GM18858 (cell line): ENCODE data around the gene TBC1D23.
"Not testable (repeated sequence)": the region's sequence is repeated elsewhere in the genome, so short reads cannot be mapped to it uniquely, and the experiment has no call there.

Experiments
- ATAC-seq: cut with Tn5 transposase; IDR thresholded peaks from one replicate; pipeline ENCODE4 v1.9.1; 2021; ENCODE audit not compliant: unreplicated experiment

The TBC1D23 gene

GRCh38 chr3:100340527-100340926, 79.7 kb downstream of the TBC1D23 start:
- ATAC-seq, result no peak

- ATAC-seq, result no peak
These were observed 87.9 kb downstream of the TBC1D23 start for GRCh38 chr3:100348727-100349126.

DNA sequence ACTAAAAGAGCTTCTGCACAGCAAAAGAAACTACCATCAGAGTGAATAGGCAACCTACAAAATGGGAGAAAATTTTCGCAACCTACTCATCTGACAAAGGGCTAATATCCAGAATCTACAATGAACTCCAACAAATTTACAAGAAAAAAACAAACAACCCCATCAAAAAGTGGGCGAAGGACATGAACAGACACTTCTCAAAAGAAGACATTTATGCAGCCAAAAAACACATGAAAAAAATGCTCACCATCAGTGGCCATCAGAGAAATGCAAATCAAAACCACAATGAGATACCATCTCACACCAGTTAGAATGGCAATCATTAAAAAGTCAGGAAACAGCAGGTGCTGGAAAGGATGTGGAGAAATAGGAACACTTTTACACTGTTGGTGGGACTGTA, 91.0 kb downstream of the TBC1D23 start:
- ATAC-seq, result not testable (repeated sequence)

GRCh38 chr3:100352296-100353231, 91.8 kb downstream of the TBC1D23 start:
- ATAC-seq, result no peak

DNA sequence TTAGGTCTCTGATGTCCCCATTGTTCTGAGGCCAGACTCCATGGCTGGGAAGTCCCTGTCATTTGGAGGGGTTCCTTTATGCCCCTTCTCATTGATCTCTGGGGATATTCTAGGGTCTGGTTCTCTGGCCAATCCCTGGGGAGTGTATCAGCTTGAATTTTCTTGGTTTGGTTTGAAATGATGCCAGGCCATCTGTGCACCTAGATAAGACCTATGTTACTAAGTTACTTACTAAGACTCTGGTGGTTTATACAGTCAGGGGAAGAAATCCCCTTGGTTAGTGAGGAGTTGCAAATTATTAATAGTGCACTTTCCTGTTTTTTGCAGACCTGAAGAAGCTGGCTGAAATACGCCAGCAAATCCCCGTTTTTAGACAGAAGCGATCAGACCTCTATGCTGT, 94.1 kb downstream of the TBC1D23 start:
- no peak for ATAC-seq

GRCh38 chr3:100358413-100358812, 97.6 kb downstream of the TBC1D23 start:
- no peak for ATAC-seq

DNA sequence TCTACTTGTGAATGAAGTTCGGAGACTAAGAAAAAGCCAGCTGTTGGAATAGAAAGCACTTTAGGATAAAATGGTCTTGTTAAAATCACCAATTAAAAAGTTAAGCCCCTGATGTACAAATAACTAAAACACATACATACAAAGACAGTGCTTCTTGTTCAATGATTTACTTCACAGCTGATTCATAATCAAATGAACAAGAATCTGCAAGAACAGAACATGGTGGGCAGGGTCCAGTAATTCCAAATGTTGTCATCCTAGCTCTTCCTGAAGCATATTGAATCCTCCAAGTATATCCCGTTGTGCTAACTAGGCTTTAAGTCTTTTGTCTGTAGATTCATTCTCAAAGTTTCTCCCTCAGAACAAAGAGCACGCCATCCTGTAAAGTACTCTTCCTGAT, 98.2 kb downstream of the TBC1D23 start:
- no peak for ATAC-seq

GRCh38 chr3:100360757-100361496, 100.1 kb downstream of the TBC1D23 start:
- no peak for ATAC-seq

GRCh38 chr3:100361897-100362296, 101.1 kb downstream of the TBC1D23 start:
- no peak for ATAC-seq

DNA sequence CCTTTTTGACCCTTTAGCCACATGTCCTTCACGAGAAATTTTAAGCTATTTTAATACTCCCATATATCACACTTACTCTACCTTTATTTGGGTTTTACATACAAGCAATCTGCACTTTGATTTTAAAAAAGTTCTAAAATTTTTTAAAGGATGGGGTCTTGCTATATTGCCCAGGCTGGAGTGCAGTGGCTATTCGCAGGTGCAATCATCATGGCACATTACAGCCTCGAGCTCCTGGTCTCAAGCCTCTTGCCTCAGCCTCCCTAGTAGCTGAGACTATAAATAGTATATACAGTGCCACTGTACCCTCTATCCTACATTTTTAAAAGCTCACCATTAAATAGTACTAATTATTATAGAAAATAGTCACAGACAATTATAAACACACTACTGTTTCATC, 103.6 kb downstream of the TBC1D23 start:
- ATAC-seq, result no peak

DNA sequence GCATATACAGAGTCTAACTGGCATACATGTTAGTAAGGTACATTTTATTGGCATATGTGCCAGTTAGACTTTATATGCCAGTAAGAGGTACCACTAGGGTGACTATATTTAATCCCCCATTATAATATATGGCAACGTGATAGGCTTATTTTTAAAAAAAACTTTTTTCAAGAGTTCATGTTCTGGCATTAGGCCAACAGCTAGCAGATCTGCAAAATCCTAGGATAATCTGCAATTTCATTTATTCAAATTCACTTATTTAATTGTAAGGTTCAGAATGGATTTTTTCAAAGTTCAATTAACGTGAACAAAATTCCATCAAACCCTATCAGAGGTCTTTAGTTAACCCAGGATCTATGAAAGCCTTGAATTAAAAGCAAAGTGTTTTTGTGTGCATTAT, 105.6 kb downstream of the TBC1D23 start:
- no peak for ATAC-seq

GRCh38 chr3:100368441-100368840, 107.6 kb downstream of the TBC1D23 start:
- no peak for ATAC-seq

GRCh38 chr3:100370756-100371155, 110.0 kb downstream of the TBC1D23 start:
- no peak for ATAC-seq

GRCh38 chr3:100374521-100374920, 113.7 kb downstream of the TBC1D23 start:
- ATAC-seq, result no peak
